Measurements from ENCODE around the gene MTF1. TPM values are rescaled to one million over a fixed set of nuclear protein-coding genes. Genes with fewer than 3 reads are reported as not detected.
"Not testable (repeated sequence)": the region's sequence is repeated elsewhere in the genome, so short reads cannot be mapped to it uniquely, and the experiment has no call there.

MTF1 gene
- total RNA-seq, 2 donors from 2014 or later = 4.5 to 8.8 TPM

GRCh38 chr1:37782491-37782890 is 76.9 kb downstream of the MTF1 start:
- TF ChIP-seq POLR2A (IDR thresholded peaks at IDR 0.05) = no peak
- no peak for TF ChIP-seq POLR2AphosphoS5 (IDR thresholded peaks at IDR 0.05)
- TF ChIP-seq CTCF (IDR thresholded peaks at IDR 0.05) = no peak
- WGBS = 83% methylated on average over 17 of the region's 17 CpGs
- Histone ChIP-seq H3K27me3 (replicated peaks; ENCODE audit: insufficient read depth) (no peaks in the 10 kb centered on the region), H3K4me3 (no peak overlapping the region), H3K4me1 (replicated peaks) (no peaks in the 10 kb centered on the region), H3K27ac (no peak overlapping the region), H3K9me3 (no peaks in the 10 kb centered on the region), H3K36me3 (no peaks in the 10 kb centered on the region)
- DNase-seq (ENCODE audit: low spot score) = no peak
- intact Hi-C loops (cut with DNase I) = no loop called here

GRCh38 chr1:37778654-37779053 is 80.7 kb downstream of the MTF1 start:
- no peaks in the 10 kb centered on the region for H3K4me1 ChIP-seq (replicated peaks)
- 84% methylated on average over 3 of the region's 3 CpGs for WGBS
- intact Hi-C loops (cut with DNase I) = no loop called here
- no peaks in the 10 kb centered on the region for H3K9me3 ChIP-seq
- no peak for DNase-seq (ENCODE audit: low spot score)
- H3K4me3 ChIP-seq = no peak overlapping the region
- TF ChIP-seq POLR2AphosphoS5 (IDR thresholded peaks at IDR 0.05) (no peak), POLR2A (IDR thresholded peaks at IDR 0.05) (no peak), CTCF (IDR thresholded peaks at IDR 0.05) (no peak)
- H3K27ac ChIP-seq = no peak overlapping the region
- no peaks in the 10 kb centered on the region for H3K36me3 ChIP-seq
- H3K27me3 ChIP-seq (replicated peaks; ENCODE audit: insufficient read depth) = no peaks in the 10 kb centered on the region

- intact Hi-C loops (cut with DNase I) = no loop called here
- no peak for DNase-seq (ENCODE audit: low spot score)
- H3K4me1 ChIP-seq (replicated peaks) = no peaks in the 10 kb centered on the region
- no peak overlapping the region for H3K4me3 ChIP-seq
- no peak overlapping the region for H3K27ac ChIP-seq
- H3K27me3 ChIP-seq (replicated peaks; ENCODE audit: insufficient read depth) = no peaks in the 10 kb centered on the region
- H3K9me3 ChIP-seq = no peaks in the 10 kb centered on the region
- H3K36me3 ChIP-seq = no peaks in the 10 kb centered on the region
- no peak for TF ChIP-seq POLR2AphosphoS5 (IDR thresholded peaks at IDR 0.05)
- TF ChIP-seq CTCF (IDR thresholded peaks at IDR 0.05) = no peak
- no peak for TF ChIP-seq POLR2A (IDR thresholded peaks at IDR 0.05)
- WGBS = 79% methylated on average over 4 of the region's 4 CpGs
These were observed 82.4 kb downstream of the MTF1 start for GRCh38 chr1:37776946-37777516.

- H3K9me3 ChIP-seq; H3K4me1 ChIP-seq (replicated peaks); H3K36me3 ChIP-seq; H3K4me3 ChIP-seq; intact Hi-C loops (cut with DNase I); DNase-seq (ENCODE audit: low spot score); H3K27ac ChIP-seq; H3K27me3 ChIP-seq (replicated peaks; ENCODE audit: insufficient read depth): not testable (repeated sequence)
These were observed 88.0 kb downstream of the MTF1 start for GRCh38 chr1:37771440-37771839.

GRCh38 chr1:37767488-37767887 is 91.9 kb downstream of the MTF1 start:
- 42% methylated on average over 2 of the region's 2 CpGs for WGBS

More at GRCh38 chr1:37767488-37767887, 91.9 kb downstream of the MTF1 start:
- no peak overlapping the region for H3K27ac ChIP-seq
- no peak for DNase-seq (ENCODE audit: low spot score)
- no peaks in the 10 kb centered on the region for H3K36me3 ChIP-seq
- intact Hi-C loops (cut with DNase I) = no loop called here
- TF ChIP-seq POLR2AphosphoS5 (IDR thresholded peaks at IDR 0.05) = no peak
- TF ChIP-seq CTCF (IDR thresholded peaks at IDR 0.05) = no peak
- TF ChIP-seq POLR2A (IDR thresholded peaks at IDR 0.05) = no peak
- H3K9me3 ChIP-seq = no peaks in the 10 kb centered on the region
- peaks cover 23% of the 10 kb centered on the region for H3K27me3 ChIP-seq (replicated peaks; ENCODE audit: insufficient read depth)
- no peaks in the 10 kb centered on the region for H3K4me1 ChIP-seq (replicated peaks)
- no peak overlapping the region for H3K4me3 ChIP-seq

Data from prostate gland (tissue), 2 donors.